ENCODE results near the gene LAMC1. TPM values are rescaled to one million over a fixed set of nuclear protein-coding genes. Genes with fewer than 3 reads are reported as not detected.
A peak's percentile ranks its signal among the peaks of the same experiment; 100 is the strongest.

Gene LAMC1
- total RNA-seq, 1 donor from 2014 or later: 240 TPM

- no peak for DNase-seq (ENCODE audit: low read depth in 2 of 2)
These were observed 80.4 kb downstream of the LAMC1 start for GRCh38 chr1:183103577-183103976.

- DNase-seq (ENCODE audit: low read depth in 2 of 2): peak in 1 of 2 donors; percentile 29
These were observed 82.2 kb downstream of the LAMC1 start for GRCh38 chr1:183105449-183105848.

- no peak for DNase-seq (ENCODE audit: low read depth in 2 of 2)
These were observed 82.9 kb downstream of the LAMC1 start for GRCh38 chr1:183106166-183106565.

- DNase-seq (ENCODE audit: low read depth in 2 of 2): no peak
These were observed 83.5 kb downstream of the LAMC1 start for GRCh38 chr1:183106746-183107145.

DNA sequence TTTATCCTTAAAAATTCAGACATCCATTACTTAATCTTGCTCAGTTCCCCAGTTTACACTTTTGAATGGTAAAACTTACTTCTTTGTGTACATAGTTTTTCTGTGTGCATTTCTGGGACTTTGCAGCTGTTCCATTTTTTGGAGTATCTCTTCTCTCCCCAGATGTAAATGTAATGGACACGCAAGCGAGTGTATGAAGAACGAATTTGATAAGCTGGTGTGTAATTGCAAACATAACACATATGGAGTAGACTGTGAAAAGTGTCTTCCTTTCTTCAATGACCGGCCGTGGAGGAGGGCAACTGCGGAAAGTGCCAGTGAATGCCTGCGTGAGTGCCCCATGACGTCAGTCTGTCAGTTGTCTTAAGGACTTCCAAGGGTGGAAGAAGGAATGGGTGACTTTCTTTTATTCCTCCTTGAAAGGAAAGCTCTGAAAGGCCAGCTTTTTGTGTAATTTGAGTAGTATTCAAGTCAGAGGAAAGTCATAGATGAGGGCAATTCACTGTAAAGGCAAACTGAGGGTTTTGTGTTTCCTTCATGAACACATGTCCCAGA lies 87.2 kb downstream of the LAMC1 start:
- DNase-seq (ENCODE audit: low read depth in 2 of 2): no peak

GRCh38 chr1:183114441-183114840 lies 91.2 kb downstream of the LAMC1 start:
- DNase-seq (ENCODE audit: low read depth in 2 of 2): no peak

DNA sequence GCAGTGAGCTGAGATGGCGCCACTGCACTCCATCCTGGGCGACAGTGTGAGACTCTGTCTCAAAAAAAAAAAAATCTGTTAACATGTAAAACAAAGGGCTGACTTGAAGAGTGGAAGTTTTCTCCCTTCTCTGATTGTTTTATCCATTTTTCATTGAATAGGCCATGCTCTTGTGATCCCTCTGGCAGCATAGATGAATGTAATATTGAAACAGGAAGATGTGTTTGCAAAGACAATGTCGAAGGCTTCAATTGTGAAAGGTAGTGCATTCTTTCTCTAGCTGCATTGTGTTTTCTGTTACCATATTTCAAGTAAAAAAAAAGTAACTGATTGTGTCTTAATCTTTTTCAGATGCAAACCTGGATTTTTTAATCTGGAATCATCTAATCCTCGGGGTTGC lies 93.2 kb downstream of the LAMC1 start:
- DNase-seq (ENCODE audit: low read depth in 2 of 2): peak in 1 of 2 donors; percentile 77

DNA sequence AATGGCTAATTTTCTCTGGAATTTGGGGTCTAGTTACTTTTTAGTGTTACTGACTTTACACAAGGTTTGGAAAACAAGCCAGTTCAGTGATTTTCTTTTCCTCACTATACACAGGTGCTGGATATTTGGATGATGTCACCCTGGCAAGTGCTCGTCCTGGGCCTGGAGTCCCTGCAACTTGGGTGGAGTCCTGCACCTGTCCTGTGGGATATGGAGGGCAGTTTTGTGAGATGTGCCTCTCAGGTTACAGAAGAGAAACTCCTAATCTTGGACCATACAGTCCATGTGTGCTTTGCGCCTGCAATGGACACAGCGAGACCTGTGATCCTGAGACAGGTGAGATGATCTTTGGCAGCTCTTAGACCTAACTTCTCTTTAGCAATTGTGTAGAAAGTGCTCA lies 98.4 kb downstream of the LAMC1 start:
- DNase-seq (ENCODE audit: low read depth in 2 of 2): no peak

DNA sequence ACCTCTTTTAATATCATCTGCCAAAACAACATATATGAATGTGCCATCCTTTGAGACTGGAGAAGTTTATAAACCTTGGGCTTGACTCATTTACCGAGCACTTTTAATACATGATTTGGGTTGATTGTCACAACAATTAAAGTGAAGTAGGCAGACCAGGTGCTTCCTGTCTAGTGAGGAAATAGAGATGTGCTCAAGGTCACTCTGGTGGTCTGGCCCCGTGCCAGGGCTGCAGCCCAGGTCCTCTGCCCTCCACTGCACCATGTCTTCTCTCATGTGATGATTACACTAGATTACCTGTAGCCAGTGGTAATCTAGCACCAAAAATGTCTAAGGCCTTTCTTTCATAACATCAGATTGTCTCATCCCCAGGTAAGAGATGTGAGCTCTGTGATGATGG lies 101.0 kb downstream of the LAMC1 start:
- DNase-seq (ENCODE audit: low read depth in 2 of 2): peak; percentile 53 to 88

DNA sequence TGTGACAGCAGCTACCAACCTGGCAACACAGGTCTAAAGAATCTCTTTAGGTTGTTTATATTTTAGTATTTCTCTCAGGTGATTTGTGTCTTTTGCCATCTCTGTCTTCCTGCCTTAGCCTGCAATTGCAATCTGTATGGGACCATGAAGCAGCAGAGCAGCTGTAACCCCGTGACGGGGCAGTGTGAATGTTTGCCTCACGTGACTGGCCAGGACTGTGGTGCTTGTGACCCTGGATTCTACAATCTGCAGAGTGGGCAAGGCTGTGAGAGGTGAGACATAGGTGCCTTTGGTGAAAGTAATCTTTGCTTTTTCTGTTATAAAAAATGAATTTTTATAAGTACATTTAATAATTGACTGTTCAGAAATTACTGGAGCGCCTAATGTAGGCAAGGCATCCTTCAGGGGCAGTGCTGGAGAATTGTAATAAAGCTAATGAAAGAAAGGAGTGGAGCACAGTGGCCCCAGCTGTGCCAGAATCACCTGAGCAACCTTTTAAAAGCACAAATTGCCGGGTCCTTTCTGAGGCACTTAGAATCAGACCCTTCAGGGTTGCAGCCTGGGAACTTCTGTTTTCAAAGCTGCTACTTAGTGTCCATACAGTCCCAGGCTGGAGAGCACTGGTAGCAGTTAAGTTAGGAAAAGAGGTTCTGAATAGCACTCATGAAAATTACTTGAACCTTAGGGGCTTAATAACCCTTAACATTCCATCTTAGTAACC lies 102.2 kb downstream of the LAMC1 start:
- no peak for DNase-seq (ENCODE audit: low read depth in 2 of 2)

DNA sequence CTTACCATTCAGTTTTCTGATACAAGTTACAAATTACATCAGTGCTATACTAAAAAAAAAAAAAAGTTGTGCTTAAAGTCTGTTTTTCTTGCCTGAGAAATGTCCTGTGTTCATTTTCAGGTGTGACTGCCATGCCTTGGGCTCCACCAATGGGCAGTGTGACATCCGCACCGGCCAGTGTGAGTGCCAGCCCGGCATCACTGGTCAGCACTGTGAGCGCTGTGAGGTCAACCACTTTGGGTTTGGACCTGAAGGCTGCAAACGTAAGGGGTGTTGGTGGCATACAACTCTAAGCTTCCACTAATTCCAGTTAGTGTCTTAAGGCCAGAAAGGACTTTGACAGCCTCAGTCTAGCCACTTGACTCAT lies 102.8 kb downstream of the LAMC1 start:
- no peak for DNase-seq (ENCODE audit: low read depth in 2 of 2)

- no peak for DNase-seq (ENCODE audit: low read depth in 2 of 2)
These were observed 103.3 kb downstream of the LAMC1 start for GRCh38 chr1:183126528-183126927.

DNA sequence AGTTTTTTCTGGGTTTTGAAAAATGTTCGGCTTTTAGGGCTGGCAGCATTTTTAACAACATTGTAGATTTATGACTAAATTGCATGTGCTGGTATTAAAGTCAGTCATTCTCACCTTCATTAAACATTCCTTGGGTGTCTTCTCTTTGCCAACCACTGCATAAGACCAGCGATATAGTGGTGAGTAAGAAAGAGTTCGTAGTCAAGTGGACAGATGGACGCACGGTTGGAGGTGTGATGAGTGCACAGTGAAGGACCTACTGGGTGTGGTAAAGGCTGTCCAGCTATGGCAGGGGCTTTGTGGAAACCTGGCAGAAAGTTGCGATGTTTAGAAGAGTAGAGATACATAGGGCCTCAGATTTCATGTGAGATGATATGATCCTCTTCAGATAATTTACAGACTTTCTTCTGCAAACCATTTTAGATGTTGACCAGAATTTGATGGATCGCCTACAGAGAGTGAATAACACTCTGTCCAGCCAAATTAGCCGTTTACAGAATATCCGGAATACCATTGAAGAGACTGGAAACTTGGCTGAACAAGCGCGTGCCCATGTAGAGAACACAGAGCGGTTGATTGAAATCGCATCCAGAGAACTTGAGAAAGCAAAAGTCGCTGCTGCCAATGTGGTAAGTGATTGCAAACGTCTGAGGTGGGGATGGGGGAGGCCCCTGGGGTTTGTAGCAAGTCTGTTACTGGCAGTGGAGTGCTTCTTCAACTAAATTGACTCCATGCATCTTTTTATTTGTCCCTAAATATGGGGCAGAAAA lies 106.9 kb downstream of the LAMC1 start:
- DNase-seq (ENCODE audit: low read depth in 2 of 2): no peak

GRCh38 chr1:183131166-183131565 lies 107.9 kb downstream of the LAMC1 start:
- no peak for DNase-seq (ENCODE audit: low read depth in 2 of 2)

- DNase-seq (ENCODE audit: low read depth in 2 of 2): no peak
These were observed 112.1 kb downstream of the LAMC1 start for GRCh38 chr1:183135336-183135735.

GRCh38 chr1:183137782-183138181 lies 114.6 kb downstream of the LAMC1 start:
- DNase-seq (ENCODE audit: low read depth in 2 of 2): no peak

DNA sequence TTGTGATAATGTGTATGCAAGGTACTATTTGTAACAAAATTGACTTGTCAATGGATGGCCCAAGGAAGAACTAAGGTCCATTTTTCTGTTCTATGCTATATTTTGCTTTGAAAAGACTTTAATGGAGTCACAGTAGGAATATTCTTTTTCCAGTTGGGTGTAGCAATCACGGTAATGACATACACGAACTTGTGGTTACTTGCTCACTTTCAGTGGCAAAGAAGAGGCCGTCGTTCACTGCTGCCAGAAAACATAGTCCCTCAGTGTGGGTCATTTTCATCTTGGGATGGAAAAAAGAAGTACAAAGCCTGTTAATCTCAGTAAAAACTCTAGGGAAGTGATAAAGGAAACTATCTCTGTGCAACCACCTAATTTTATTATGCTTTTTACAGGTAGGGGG lies 115.1 kb downstream of the LAMC1 start:
- DNase-seq (ENCODE audit: low read depth in 2 of 2): no peak

GRCh38 chr1:183139281-183139942 lies 116.2 kb downstream of the LAMC1 start:
- peak; percentile 92 to 93 for DNase-seq (ENCODE audit: low read depth in 2 of 2)

DNA sequence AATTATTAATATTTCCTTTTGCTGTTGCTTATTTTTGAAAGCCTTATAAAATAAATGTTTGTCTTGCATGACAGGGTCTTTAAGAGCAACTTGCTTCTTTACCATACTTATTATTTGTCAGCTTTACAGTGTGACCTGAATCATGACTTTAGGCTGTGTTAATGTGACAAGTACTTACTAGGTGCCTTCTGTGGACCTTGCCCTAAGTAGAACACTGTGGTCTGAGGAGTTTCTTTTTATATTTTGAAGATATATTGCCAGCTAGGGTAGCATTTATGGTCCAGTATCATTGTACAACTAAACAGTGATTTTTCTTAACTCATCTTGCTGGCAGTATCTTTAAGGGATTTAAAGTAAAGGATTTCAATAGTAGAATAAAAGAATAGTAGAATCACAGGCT lies 117.4 kb downstream of the LAMC1 start:
- no peak for DNase-seq (ENCODE audit: low read depth in 2 of 2)

DNA sequence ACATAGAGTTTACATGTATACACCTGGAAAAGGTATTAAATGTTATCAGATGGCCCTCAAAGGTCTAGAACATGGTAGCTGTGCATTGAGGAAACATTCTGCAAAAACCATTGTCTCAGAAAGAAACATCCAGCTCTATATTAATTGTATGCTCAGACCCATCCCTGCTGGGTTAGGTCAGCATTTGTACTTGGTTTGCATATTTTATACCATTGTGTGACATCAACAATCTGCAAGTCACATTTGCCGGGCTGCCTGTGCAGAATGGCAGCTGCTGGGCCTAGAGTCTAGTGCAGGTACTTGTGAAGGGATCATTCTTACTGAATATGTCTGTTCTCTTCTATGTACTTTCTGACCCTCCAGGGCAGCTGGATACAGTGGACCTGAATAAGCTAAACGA lies 119.0 kb downstream of the LAMC1 start:
- DNase-seq (ENCODE audit: low read depth in 2 of 2): no peak

- no peak for DNase-seq (ENCODE audit: low read depth in 2 of 2)
These were observed 120.5 kb downstream of the LAMC1 start for GRCh38 chr1:183143576-183144315.

GRCh38 chr1:183144752-183145151 lies 121.5 kb downstream of the LAMC1 start:
- no peak for DNase-seq (ENCODE audit: low read depth in 2 of 2)

All from lung microvascular endothelial cell (primary cell).